Common myeloid progenitor, CD34-positive (primary cell): ENCODE results near the gene LYPD8.

Experiments used
- CTCF ChIA-PET: fragments of 350-600 bp; sonication (Branson Sonifier 250); formaldehyde crosslinking; loops from one replicate; lab custom pipeline; 2021; ENCODE audit warnings: antibody characterized with exemption; lab: Charles Lee
- POLR2A ChIA-PET: fragments of 350-600 bp; sonication (Branson Sonifier 250); formaldehyde crosslinking; loops from one replicate; lab custom pipeline; 2021; ENCODE audit warnings: antibody characterized with exemption; lab: Charles Lee
- DNase-seq, 3 donors: peaks; one replicate each; pipeline versions ENCODE4 v3.0.0 to v3.0.0-alpha.2; 2013
- H3K27ac ChIP-seq, 2 experiments: 1 replicate in 1 of 2; 2 replicates in 1 of 2; pipeline ENCODE4 v1.7.0; 2013; ENCODE audit warnings: inconsistent platforms in 2 of 2, low read length in 2 of 2, mild to moderate bottlenecking in 2 of 2, low read depth in 1 of 2, moderate library complexity in 1 of 2; ENCODE audit not compliant: severe bottlenecking in 2 of 2, insufficient read depth in 1 of 2, poor library complexity in 1 of 2
- H3K27me3 ChIP-seq, 5 experiments: replicated peaks in 2 of 5; 1 replicate in 3 of 5; 2 replicates in 2 of 5; pipeline versions ENCODE4 v1.6.1 to v1.7.0; 2013; ENCODE audit warnings: low read length in 4 of 5, mild to moderate bottlenecking in 2 of 5, moderate library complexity in 2 of 5, inconsistent platforms in 1 of 5; ENCODE audit not compliant: insufficient read depth in 5 of 5, control insufficient read depth in 4 of 5
- H3K36me3 ChIP-seq, 4 experiments: 1 replicate in 2 of 4; 2 replicates in 2 of 4; pipeline versions ENCODE4 v1.6.1 to v1.7.0; 2013; ENCODE audit warnings: low read length in 3 of 4, control low read depth in 1 of 4, mild to moderate bottlenecking in 1 of 4; ENCODE audit not compliant: control insufficient read depth in 4 of 4, insufficient read depth in 4 of 4
- H3K4me1 ChIP-seq, 4 experiments: 1 replicate in 3 of 4; 2 replicates in 1 of 4; pipeline versions ENCODE4 v1.6.1 to v1.7.1; 2013; ENCODE audit warnings: low read length in 3 of 4, mild to moderate bottlenecking in 3 of 4, control low read depth in 1 of 4, inconsistent platforms in 1 of 4, moderate library complexity in 1 of 4; ENCODE audit not compliant: control insufficient read depth in 4 of 4, insufficient read depth in 4 of 4; ENCODE audit errors: control extremely low read depth in 1 of 4
- H3K4me3 ChIP-seq, 7 experiments: 1 replicate in 4 of 7; 2 replicates in 3 of 7; pipeline versions ENCODE4 v1.5.1 to v1.7.0; 2013; ENCODE audit warnings: mild to moderate bottlenecking in 7 of 7, low read length in 6 of 7, moderate library complexity in 6 of 7, inconsistent platforms in 2 of 7, low read depth in 2 of 7, control low read depth in 1 of 7; ENCODE audit not compliant: insufficient read depth in 4 of 7, control insufficient read depth in 1 of 7; ENCODE audit errors: extremely low read depth in 1 of 7
- H3K9me3 ChIP-seq, 5 experiments: 1 replicate in 4 of 5; 2 replicates in 1 of 5; pipeline versions ENCODE4 v1.6.1 to v1.7.1; 2013; ENCODE audit warnings: low read length in 4 of 5, mild to moderate bottlenecking in 2 of 5, inconsistent platforms in 1 of 5, low read depth in 1 of 5, moderate library complexity in 1 of 5; ENCODE audit not compliant: control insufficient read depth in 4 of 5, insufficient read depth in 2 of 5; ENCODE audit errors: control extremely low read depth in 1 of 5
- WGBS: methylation state at CpG from one replicate; pipeline ENCODE4 v1.1.5; 2013; ENCODE audit not compliant: insufficient coverage; 5-methylcytosine and 5-hydroxymethylcytosine counted together

Gene LYPD8

DNA sequence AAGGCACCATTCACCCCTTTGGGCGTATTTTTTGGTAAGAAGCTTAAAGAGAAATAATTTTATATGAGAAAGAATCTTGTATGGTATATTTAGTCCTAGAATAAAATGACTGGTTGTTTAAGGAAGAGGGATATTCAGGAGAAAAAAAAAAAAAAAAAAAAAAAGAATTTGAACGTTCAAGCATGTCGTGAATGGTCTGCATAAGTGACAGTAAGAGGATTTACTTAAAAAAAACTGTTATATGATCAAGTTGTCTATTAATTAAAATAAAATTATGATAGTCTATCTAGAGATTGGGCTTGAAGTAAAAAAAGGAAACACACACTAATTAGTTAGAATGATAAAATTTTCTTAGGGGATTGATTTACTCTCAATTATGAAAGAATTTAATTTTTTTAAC is 41.3 kb downstream of the LYPD8 start:
- no peaks in the 10 kb centered on the region for H3K36me3 ChIP-seq
- ChIA-PET POLR2A (no interaction called here), CTCF (interaction anchor here (1.6 kb wide), 1 partner anchor 10 kb away, joined by 3 read pairs; no protein-coding TSS in a partner anchor)
- H3K4me3 ChIP-seq = no peak overlapping the region
- H3K27me3 ChIP-seq = no peaks in the 10 kb centered on the region
- DNase-seq = peak in 2 of 3 donors; percentile 25 to 29
- peaks cover 0 to 8% (median 3%) of the 10 kb centered on the region in 4 experiments for H3K4me1 ChIP-seq
- WGBS = no CpG with 5 or more reads among the region's 3 CpGs
- no peak overlapping the region for H3K27ac ChIP-seq
- H3K9me3 ChIP-seq = peaks cover 0 to 22% (median 12%) of the 10 kb centered on the region in 5 experiments

DNA sequence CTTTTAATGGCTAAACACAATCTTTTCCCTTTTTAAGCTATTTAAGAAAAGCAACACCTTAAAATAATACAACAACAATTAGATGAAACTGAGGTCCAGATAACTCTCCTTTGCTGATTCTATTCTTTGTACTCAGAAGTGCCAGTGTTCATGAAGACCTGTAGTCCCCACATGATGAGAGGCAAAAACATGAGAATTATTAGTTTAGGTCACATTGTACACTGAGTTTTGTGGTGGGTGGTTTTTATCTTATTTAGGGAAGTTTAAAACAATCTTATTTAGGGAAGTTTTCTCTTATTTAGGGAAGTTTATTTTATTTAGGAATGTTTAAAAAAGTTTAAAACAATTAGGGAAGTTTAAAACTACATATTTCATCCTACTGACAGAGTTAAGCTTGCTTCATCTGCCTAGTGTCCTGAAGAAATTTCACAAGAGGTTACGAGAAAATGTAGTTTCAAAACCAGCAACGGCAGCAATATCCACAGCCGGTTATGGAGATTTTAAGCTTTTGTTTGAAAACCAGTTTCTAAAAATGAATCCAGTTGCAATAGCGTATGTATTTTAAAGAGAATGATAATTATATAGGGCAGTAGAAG is 45.2 kb downstream of the LYPD8 start:
- peaks cover 0 to 8% (median 3%) of the 10 kb centered on the region in 4 experiments for H3K4me1 ChIP-seq
- no peak overlapping the region for H3K27ac ChIP-seq
- peaks cover 0 to 20% (median 10%) of the 10 kb centered on the region in 5 experiments for H3K9me3 ChIP-seq
- no CpG with 5 or more reads among the region's 4 CpGs for WGBS
- no peaks in the 10 kb centered on the region for H3K36me3 ChIP-seq
- no peaks in the 10 kb centered on the region for H3K27me3 ChIP-seq
- peak in 1 of 3 donors; percentile 18 for DNase-seq
- no peak overlapping the region for H3K4me3 ChIP-seq
- ChIA-PET POLR2A (no interaction called here), CTCF (interaction anchor here (0.6 to 18.6 kb wide), 5 partner anchors 11 to 99 kb away, joined by 3 to 186 read pairs (median 4); no protein-coding TSS in a partner anchor)

DNA sequence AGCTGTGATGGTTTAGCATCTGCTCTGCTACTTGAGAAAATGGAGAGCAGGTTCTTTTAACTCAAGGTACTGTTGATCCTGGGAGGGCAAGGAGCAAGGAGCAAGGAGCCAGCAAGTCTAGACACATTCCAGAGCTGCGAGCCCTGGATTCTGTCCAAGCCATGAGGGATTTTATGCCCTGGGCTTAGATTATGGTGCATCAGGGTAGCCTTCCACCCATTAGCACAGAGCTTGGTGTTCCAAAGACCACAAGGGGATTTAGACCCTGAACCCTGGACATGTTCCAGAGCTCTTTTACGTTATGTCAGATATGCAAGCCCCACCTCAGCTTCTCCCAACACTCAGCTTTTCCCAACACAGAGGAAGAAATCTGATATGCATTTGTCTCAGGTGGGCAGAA is 51.0 kb downstream of the LYPD8 start:
- 94% methylated on average over 2 of the region's 2 CpGs for WGBS
- H3K27ac ChIP-seq = no peak overlapping the region
- no peak for DNase-seq
- CTCF ChIA-PET = interaction anchor here (18.6 kb wide), 1 partner anchor 104 kb away, joined by 186 read pairs; no protein-coding TSS in a partner anchor
- H3K36me3 ChIP-seq = no peaks in the 10 kb centered on the region
- POLR2A ChIA-PET = no interaction called here
- H3K4me1 ChIP-seq = no peaks in the 10 kb centered on the region
- H3K9me3 ChIP-seq = no peaks in the 10 kb centered on the region
- H3K27me3 ChIP-seq = no peaks in the 10 kb centered on the region
- H3K4me3 ChIP-seq = no peak overlapping the region

DNA sequence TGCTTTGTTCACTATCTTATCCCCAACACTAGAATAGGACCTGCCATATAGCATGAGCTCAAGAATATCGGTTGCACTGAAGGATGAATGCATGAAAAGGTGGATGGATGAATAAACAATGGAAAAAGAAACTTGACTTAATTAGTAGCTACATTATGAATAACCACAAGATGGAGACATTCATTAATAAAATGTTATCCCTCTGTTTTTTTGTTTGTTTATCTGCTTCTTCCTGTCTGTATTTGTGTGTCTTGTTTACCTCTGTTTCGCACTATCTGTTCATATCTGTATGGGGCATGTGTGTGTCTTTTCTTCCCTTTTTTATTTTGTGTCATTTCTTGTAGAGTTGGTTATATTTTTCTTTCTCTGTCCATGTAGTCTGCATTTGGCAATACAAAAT is 51.9 kb downstream of the LYPD8 start:
- POLR2A ChIA-PET = no interaction called here
- DNase-seq = peak in 2 of 3 donors; percentile 9 to 14
- no peak overlapping the region for H3K27ac ChIP-seq
- no peaks in the 10 kb centered on the region for H3K4me1 ChIP-seq
- no peaks in the 10 kb centered on the region for H3K27me3 ChIP-seq
- H3K9me3 ChIP-seq = no peaks in the 10 kb centered on the region
- CTCF ChIA-PET = interaction anchor here (1.0 to 18.6 kb wide), 2 partner anchors 9 to 105 kb away, joined by 3 to 186 read pairs; no protein-coding TSS in a partner anchor
- WGBS = no CpG with 5 or more reads among the region's 2 CpGs
- H3K4me3 ChIP-seq = no peak overlapping the region
- H3K36me3 ChIP-seq = no peaks in the 10 kb centered on the region

DNA sequence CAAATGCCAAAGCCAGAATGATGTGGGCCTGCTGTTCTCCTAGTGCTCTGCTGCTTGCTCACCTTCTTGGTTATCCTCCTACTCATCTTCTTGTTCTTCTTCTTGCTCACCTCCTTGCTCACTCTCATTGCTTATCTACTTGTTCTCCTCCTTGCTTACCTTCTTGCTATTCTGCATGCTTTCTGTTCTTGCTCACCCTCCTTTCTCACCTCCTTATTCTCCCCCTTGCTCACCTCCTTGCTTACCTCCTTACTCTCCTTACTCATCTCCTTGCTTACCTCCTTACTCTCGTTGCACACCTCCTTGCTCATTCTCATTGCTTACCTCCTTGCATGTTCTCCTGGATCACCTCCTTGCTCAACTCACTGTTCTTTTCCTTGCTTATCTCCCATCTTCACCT is 52.8 kb downstream of the LYPD8 start, which contains the start of gene OR14I1:
OR14I1 (minus strand) TSS at position 53 of the 400 bp plus-strand sequence.
- WGBS = 100% methylated on average over 1 of the region's 1 CpG
- Histone ChIP-seq H3K36me3 (no peaks in the 10 kb centered on the region), H3K27ac (no peak within 1 kb of the TSS), H3K4me3 (no peak within 1 kb of the TSS), H3K27me3 (peaks cover 0 to 2% (median 0%) of the 10 kb centered on the region in 5 experiments), H3K4me1 (no peaks in the 10 kb centered on the region), H3K9me3 (no peaks in the 10 kb centered on the region)
- ChIA-PET CTCF (interaction anchor here (18.6 kb wide), 1 partner anchor 106 kb away, joined by 186 read pairs; no protein-coding TSS in a partner anchor), POLR2A (no interaction called here)
- no peak for DNase-seq

DNA sequence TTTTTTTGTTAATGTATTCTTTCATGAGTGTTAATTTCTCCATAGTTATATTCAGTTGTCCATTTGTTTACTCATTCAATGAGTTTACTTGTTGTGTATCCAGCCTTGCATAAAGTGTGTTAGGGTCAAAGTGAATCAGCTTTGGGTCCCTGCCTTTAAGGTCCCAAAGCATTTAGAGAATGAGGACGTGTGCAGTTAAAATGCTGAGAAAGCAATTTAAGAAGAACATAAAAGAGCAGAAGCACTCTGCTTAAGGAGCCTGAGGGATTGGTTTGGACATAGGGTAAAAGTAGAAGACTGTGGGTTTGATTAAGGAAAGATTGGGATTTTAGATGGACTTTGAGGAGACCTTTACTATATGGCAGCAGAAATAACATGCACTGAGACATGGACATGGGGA is 56.5 kb downstream of the LYPD8 start:
- 88% methylated on average over 1 of the region's 1 CpG for WGBS
- Histone ChIP-seq H3K9me3 (no peaks in the 10 kb centered on the region), H3K27me3 (peaks cover 0 to 2% (median 0%) of the 10 kb centered on the region in 5 experiments), H3K27ac (no peak overlapping the region), H3K4me1 (no peaks in the 10 kb centered on the region), H3K4me3 (no peak overlapping the region), H3K36me3 (no peaks in the 10 kb centered on the region)
- CTCF ChIA-PET = interaction anchor here (1.3 to 18.6 kb wide), 4 partner anchors 9 to 138 kb away, joined by 3 to 186 read pairs (median 4); no protein-coding TSS in a partner anchor
- no peak for DNase-seq
- POLR2A ChIA-PET = no interaction called here

DNA sequence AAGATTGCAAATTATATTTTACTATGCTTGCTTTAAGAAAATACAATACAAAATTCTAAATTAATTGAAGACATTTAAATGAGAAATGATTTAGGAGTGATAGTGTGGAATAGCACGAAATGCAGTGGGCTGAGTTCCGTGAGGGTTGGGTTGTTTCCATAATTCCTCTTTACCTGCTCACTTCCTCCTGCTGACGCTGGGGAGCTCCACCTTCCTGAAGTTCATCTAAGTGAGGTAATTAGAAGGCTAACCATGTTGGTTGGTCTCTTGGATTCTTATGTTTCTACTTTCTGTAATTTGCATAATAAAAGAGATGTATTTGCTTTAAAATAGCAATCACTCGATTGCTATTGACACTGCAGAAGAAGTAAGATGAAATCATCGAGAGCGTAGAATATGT is 57.7 kb downstream of the LYPD8 start:
- H3K9me3 ChIP-seq = no peaks in the 10 kb centered on the region
- POLR2A ChIA-PET = no interaction called here
- no peak overlapping the region for H3K4me3 ChIP-seq
- no peaks in the 10 kb centered on the region for H3K36me3 ChIP-seq
- peaks cover 0 to 3% (median 0%) of the 10 kb centered on the region in 4 experiments for H3K4me1 ChIP-seq
- CTCF ChIA-PET = interaction anchor here (1.3 to 18.6 kb wide), 3 partner anchors 13 to 139 kb away, joined by 3 to 186 read pairs (median 5); no protein-coding TSS in a partner anchor
- no peak overlapping the region for H3K27ac ChIP-seq
- DNase-seq = no peak
- peaks cover 0 to 5% (median 0%) of the 10 kb centered on the region in 5 experiments for H3K27me3 ChIP-seq
- WGBS = no CpG with 5 or more reads among the region's 6 CpGs
